Psoas muscle (tissue), 8 donors: ENCODE measurements around the gene SEC14L1. TPM values are rescaled to one million over a fixed set of nuclear protein-coding genes. Genes with fewer than 3 reads are reported as not detected.

Experiments
- ATAC-seq, 4 donors: fragments of 200-7000 bp; cut with Tn5 transposase; one replicate each; pipeline ENCODE4 v1.9.1; 2020; ENCODE audit warnings: moderate library complexity in 3 of 4, mild to moderate bottlenecking in 2 of 4
- DNase-seq, 2 donors: peaks; one replicate each; pipeline ENCODE4 v3.0.0-alpha.2; 2020
- H3K27ac ChIP-seq: fragments of 200-600 bp; one replicate; pipeline ENCODE4 v1.8.0; 2022
- H3K27me3 ChIP-seq, 3 donors: fragments of 200-600 bp in 1 of 3; one replicate each; pipeline versions ENCODE4 v1.6.1 to v1.8.0; 2013 to 2022; ENCODE audit warnings: low read length in 2 of 3, mild to moderate bottlenecking in 2 of 3, moderate library complexity in 1 of 3; ENCODE audit not compliant: insufficient read depth in 3 of 3
- H3K36me3 ChIP-seq, 2 donors: fragments of 200-600 bp in 1 of 2; one replicate each; pipeline versions ENCODE4 v1.6.1 to v1.8.0; 2013 to 2022; ENCODE audit warnings: low read depth in 1 of 2, mild to moderate bottlenecking in 1 of 2, moderate library complexity in 1 of 2; ENCODE audit not compliant: insufficient read depth in 1 of 2
- H3K4me1 ChIP-seq: fragments of 200-600 bp; one replicate; pipeline ENCODE4 v1.8.0; 2022
- H3K4me3 ChIP-seq: fragments of 200-600 bp; one replicate; pipeline ENCODE4 v1.8.0; 2022; ENCODE audit warnings: mild to moderate bottlenecking
- H3K9me3 ChIP-seq: fragments of 200-600 bp; one replicate; pipeline ENCODE4 v1.8.0; 2022
- WGBS, 3 donors: extraction: QIAGEN DNeasy Blood & Tissue Kit; methylation state at CpG; one replicate each; pipeline versions ENCODE4 v1.1.6 to v1.1.7; 2013; 5-methylcytosine and 5-hydroxymethylcytosine counted together
- intact Hi-C, 2 donors: fragments of 100-400 bp; cut with DNase I; formaldehyde crosslinking; loops; one replicate each; pipeline versions ENCODE4 v1.11.0 to v1.14.2; 2022
- polyA plus RNA-seq, 3 donors: library from polyadenylated mRNA; stranded (reverse); fragments of 200-250 nt; gene quantifications; one replicate each; pipeline ENCODE4 v1.2.3, GENCODE V29; 2013
- total RNA-seq, 4 donors: library from RNA; stranded (reverse); fragmentation: NEBNext Ultra II Directional in 2 of 4; extraction: Animal tissue kit (Norgen Biotek cat#: 25700) in 2 of 4; gene quantifications; one replicate each; pipeline versions ENCODE4 v1.2.1 to v1.2.4, GENCODE V29; 2021 to 2023
- TF ChIP-seq, protein P1 (sequence below): fragments of 200-600 bp; IDR thresholded peaks from one replicate; pipeline ENCODE4 v1.8.0; 2022; ENCODE audit warnings: antibody characterized with exemption
- donor health status: healthy with polysubstance abuse.
- donor health status: DM: no; HTN: no; CAD: no; lungs with moderate emphysema.
- donor health status: Bipolar disorder and iron deficiency.
- donor health status: healthy.
- donor health status: DM: yes; HTN: yes; CAD: no.
- donor health status: DM: no; HTN: no; CAD: no.
- donor health status: DM: no; HTN: no; CAD: no.
- donor health status: DM: yes; HTN: yes; CAD: no.

SEC14L1 gene
- total and polyA plus RNA-seq, 7 donors: 38.6 to 98.9 (median 69.1) TPM

DNA sequence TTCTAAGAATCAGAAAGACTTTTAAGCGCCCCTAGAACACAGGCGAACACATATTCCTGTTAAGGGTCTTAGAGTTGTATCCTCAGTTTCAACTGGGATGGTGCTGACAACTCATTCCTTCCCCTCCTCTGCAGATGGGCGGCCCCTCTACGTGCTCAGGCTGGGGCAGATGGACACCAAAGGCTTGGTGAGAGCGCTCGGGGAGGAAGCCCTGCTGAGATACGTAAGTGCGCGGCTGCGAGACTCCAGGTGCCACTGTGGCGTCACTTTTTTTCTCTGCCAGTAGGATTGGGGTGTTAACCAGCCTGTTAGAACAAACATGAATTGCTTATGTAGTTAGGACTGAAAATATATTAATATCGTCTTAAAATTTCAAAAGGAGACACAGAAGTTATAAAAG lies 62.7 kb downstream of the SEC14L1 start:
- DNase-seq (no peak), ATAC-seq (no peak)
- Histone ChIP-seq H3K27me3 (no peaks in the 10 kb centered on the region), H3K27ac (no peak overlapping the region), H3K36me3 (peaks cover 7 to 94% of the 10 kb centered on the region in 2 donors), H3K9me3 (no peaks in the 10 kb centered on the region), H3K4me3 (no peak overlapping the region), H3K4me1 (peaks cover 16% of the 10 kb centered on the region)
- intact Hi-C loops: no loop called here
- 88 to 90% (median 89%) methylated on average over 12 of the region's 12 CpGs for WGBS, 3 donors
- TF ChIP-seq, protein P1, sequence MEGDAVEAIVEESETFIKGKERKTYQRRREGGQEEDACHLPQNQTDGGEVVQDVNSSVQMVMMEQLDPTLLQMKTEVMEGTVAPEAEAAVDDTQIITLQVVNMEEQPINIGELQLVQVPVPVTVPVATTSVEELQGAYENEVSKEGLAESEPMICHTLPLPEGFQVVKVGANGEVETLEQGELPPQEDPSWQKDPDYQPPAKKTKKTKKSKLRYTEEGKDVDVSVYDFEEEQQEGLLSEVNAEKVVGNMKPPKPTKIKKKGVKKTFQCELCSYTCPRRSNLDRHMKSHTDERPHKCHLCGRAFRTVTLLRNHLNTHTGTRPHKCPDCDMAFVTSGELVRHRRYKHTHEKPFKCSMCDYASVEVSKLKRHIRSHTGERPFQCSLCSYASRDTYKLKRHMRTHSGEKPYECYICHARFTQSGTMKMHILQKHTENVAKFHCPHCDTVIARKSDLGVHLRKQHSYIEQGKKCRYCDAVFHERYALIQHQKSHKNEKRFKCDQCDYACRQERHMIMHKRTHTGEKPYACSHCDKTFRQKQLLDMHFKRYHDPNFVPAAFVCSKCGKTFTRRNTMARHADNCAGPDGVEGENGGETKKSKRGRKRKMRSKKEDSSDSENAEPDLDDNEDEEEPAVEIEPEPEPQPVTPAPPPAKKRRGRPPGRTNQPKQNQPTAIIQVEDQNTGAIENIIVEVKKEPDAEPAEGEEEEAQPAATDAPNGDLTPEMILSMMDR: no peak

DNA sequence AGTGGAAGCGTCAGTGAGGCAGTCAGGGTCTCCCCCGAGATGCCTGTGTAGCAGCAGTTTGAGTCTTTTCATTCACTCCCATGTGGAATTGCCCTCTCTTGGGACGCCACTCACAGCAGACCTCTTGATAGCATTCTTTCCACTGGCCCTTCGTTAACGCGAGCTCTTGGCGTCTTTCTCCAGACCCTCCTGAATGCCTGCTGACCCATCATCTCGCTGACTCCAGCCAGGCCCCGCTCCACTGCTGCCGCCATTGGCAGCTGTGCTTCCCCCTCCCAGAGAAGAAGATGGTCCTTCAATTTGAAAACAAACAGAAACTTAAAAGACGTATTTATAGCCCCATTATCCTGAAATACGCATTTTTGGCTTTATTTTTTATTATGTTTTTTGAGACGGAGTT lies 63.1 kb downstream of the SEC14L1 start:
- Histone ChIP-seq H3K27ac (no peak overlapping the region), H3K27me3 (no peaks in the 10 kb centered on the region), H3K9me3 (no peaks in the 10 kb centered on the region), H3K4me1 (peaks cover 20% of the 10 kb centered on the region), H3K36me3 (peaks cover 7 to 90% of the 10 kb centered on the region in 2 donors), H3K4me3 (no peak overlapping the region)
- DNase-seq (no peak), ATAC-seq (no peak)
- TF ChIP-seq, protein P1: no peak
- WGBS, 3 donors: 84 to 86% (median 84%) methylated on average over 13 of the region's 13 CpGs
- intact Hi-C loops: no loop called here

DNA sequence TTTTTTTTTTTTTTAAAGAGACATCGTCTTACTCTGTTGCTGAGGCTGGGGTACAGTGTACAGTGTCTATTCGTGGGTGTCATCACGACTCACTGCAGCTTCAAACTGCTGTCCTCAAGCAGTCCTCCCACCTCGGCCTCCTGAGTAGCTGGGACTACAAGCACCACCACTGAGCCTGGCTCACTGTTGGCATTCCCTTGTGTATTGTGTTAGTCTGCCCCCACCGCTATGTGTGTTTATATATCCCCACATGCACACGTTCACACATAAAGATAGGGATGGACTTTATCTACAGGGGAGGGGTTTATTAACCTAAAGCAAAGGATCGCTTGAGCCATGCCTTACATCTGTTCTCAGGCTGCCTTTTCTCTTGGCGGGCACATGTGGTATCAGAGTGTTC lies 63.8 kb downstream of the SEC14L1 start:
- intact Hi-C loops: no loop called here
- Histone ChIP-seq H3K36me3 (peaks cover 7 to 85% of the 10 kb centered on the region in 2 donors), H3K4me1 (peaks cover 27% of the 10 kb centered on the region), H3K9me3 (no peaks in the 10 kb centered on the region), H3K27me3 (no peaks in the 10 kb centered on the region), H3K27ac (no peak overlapping the region), H3K4me3 (no peak overlapping the region)
- no peak for ATAC-seq
- no peak for DNase-seq
- 81 to 89% (median 84%) methylated on average over 8 of the region's 8 CpGs for WGBS, 3 donors
- TF ChIP-seq, protein P1: no peak

DNA sequence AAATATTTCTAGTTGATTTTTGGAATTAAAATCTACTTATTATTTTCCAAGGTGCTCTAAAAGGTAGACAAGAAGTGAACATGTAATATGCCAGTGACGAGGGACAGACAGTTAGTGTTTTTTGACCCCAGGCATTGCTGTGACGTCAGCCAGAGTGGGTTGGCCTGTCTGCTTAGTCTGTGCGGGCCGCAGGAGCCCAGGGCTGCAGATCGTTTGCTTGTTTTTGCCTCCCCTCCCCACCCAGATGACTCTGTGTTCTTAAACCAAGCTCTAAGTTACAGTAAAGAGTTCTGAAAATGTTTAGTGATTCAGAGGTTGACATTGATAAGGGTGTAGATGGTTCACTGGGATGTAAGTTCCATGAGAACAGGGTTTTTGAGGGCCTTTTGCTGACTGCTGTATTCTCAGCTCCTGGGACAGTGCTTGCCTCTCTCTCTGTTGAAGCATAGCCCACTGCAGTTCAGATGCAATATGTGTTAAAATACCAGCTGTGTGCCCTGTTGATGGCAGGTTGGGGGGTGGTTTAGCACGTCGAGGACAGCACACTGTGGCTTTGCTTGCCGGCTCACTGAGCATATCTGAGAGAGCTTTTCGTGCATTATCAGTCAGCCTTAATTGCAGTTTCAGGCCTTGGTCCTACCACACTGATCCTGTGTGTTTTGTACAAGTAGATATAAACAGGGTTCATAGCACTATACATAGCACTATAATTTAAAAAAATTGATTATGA lies 64.8 kb downstream of the SEC14L1 start:
- intact Hi-C loops: loop anchor here (5.0 kb wide), 2 partner anchors 58 to 63 kb away; partner anchors contain the start of gene SEC14L1 (in 1 of the 2)
- WGBS, 3 donors: 72 to 76% (median 75%) methylated on average over 9 of the region's 9 CpGs
- DNase-seq (no peak), ATAC-seq (no peak)
- Histone ChIP-seq H3K27ac (peak overlapping the region; percentile 21), H3K4me1 (peaks cover 37% of the 10 kb centered on the region), H3K4me3 (no peak overlapping the region), H3K27me3 (no peaks in the 10 kb centered on the region), H3K9me3 (no peaks in the 10 kb centered on the region), H3K36me3 (peaks cover 7 to 85% of the 10 kb centered on the region in 2 donors)
- TF ChIP-seq, protein P1: no peak
